ENCODE data around the gene EEF1AKMT4. TPM values are rescaled to one million over a fixed set of nuclear protein-coding genes. Genes with fewer than 3 reads are reported as not detected.

The EEF1AKMT4 gene
- total RNA-seq, 3 donors from 2014 or later = 2.8 to 5.0 (median 3.2) TPM

DNA sequence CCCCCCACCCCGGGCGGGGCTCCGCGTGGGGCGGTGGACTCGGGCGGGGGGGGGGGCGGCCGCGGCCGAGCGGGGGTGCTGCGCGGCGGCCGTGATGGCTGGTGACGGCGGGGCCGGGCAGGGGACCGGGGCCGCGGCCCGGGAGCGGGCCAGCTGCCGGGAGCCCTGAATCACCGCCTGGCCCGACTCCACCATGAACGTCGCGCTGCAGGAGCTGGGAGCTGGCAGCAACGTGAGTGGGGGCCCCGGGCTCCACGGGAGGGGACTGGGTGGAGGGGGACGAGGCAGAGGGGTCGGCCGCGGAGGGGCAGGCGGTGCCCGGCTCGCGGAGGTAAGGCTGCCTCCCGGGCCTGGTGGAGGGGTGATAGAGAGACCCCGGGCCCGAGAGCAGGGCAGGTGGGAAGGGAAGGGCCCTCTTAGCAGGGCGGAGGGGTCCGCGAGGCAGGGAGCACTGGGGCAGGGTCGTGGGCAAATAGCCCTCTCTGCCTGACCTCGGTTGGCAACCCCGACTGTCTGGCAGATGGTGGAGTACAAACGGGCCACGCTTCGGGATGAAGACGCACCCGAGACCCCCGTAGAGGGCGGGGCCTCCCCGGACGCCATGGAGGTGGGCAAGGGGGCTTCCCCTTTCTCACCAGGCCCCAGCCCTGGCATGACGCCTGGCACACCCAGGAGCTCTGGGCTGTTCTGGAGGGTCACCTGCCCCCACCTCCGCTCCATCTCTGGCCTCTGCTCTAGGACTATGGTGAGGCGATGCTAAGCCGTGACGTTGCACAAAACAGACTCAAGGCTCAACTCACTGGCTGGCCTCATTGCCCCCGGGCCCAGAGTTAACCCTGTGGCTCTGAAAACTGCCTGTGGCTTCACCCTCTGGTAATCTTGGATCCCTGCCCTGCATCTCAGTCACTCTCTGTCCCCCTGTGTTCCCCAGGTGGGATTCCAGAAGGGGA lies 26.8 kb downstream of the EEF1AKMT4 start, which contains the start of gene ECE2:
ECE2 (plus strand) TSS at position 62 of the 950 bp plus-strand sequence; CDS start at position 194, 132 bp downstream.
- no peak within 1 kb of the TSS for H3K4me3 ChIP-seq
- DNase-seq (no peak), ATAC-seq (no peak)
- no peaks in the 10 kb centered on the region for H3K9me3 ChIP-seq
- H3K4me1 ChIP-seq (ENCODE audit: low read depth) = no peaks in the 10 kb centered on the region
- intact Hi-C loops (cut with DNase I, micrococcal nuclease) = no loop called here
- H3K36me3 ChIP-seq (ENCODE audit: low read depth) = no peaks in the 10 kb centered on the region
- TF ChIP-seq, protein P1, sequence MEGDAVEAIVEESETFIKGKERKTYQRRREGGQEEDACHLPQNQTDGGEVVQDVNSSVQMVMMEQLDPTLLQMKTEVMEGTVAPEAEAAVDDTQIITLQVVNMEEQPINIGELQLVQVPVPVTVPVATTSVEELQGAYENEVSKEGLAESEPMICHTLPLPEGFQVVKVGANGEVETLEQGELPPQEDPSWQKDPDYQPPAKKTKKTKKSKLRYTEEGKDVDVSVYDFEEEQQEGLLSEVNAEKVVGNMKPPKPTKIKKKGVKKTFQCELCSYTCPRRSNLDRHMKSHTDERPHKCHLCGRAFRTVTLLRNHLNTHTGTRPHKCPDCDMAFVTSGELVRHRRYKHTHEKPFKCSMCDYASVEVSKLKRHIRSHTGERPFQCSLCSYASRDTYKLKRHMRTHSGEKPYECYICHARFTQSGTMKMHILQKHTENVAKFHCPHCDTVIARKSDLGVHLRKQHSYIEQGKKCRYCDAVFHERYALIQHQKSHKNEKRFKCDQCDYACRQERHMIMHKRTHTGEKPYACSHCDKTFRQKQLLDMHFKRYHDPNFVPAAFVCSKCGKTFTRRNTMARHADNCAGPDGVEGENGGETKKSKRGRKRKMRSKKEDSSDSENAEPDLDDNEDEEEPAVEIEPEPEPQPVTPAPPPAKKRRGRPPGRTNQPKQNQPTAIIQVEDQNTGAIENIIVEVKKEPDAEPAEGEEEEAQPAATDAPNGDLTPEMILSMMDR (IDR thresholded peaks at IDR 0.05) = no peak

DNA sequence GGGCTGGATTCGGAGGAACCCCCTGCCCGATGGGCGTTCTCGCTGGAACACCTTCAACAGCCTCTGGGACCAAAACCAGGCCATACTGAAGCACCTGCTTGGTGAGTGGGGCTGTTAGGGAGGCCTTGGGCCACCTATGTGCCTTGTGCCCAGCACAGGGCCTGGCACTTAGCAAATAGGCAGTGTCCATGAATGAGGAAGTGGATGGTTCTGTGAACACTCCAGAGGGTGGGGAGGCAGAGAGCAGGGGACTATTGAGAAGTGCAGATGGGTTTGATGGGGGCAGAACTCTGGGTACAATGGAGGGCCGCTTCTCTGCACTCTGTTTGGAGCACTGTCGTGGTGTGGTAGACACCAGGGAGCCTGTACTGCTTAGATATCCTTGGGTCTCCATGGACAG lies 27.9 kb downstream of the EEF1AKMT4 start:
- Histone ChIP-seq H3K9me3 (no peaks in the 10 kb centered on the region), H3K4me3 (no peak overlapping the region), H3K4me1 (ENCODE audit: low read depth) (no peaks in the 10 kb centered on the region), H3K36me3 (ENCODE audit: low read depth) (no peaks in the 10 kb centered on the region)
- TF ChIP-seq, protein P1 (IDR thresholded peaks at IDR 0.05) = no peak
- DNase-seq = no peak
- intact Hi-C loops (cut with DNase I, micrococcal nuclease) = no loop called here
- no peak for ATAC-seq

DNA sequence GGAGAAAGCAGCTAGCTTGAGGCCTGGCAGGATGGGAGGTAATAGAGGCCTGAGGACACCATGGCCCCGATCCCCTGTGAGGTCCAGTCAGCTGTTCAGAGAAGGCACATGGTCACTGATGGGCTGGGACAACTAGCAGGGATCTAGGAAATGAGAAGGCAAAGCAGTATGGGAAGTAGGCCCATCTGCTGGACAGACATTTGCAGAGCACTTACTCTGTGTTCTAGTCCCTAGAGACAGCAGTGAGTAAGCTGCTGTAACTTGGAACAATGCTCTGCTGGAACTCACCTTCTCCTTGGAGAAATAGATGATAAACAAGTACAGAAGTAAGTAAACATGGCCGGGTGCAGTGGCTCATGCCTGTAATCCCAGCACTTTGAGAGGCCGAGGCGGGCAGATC lies 33.5 kb downstream of the EEF1AKMT4 start:
- DNase-seq (no peak), ATAC-seq (no peak)
- Histone ChIP-seq H3K4me3 (no peak overlapping the region), H3K4me1 (ENCODE audit: low read depth) (no peaks in the 10 kb centered on the region), H3K36me3 (ENCODE audit: low read depth) (no peaks in the 10 kb centered on the region), H3K9me3 (no peaks in the 10 kb centered on the region)
- TF ChIP-seq, protein P1 (IDR thresholded peaks at IDR 0.05) = no peak
- intact Hi-C loops (cut with DNase I, micrococcal nuclease) = loop anchor here in 1 of 2 donors (10.0 kb wide), 1 partner anchor 388 kb away; no protein-coding TSS in a partner anchor

DNA sequence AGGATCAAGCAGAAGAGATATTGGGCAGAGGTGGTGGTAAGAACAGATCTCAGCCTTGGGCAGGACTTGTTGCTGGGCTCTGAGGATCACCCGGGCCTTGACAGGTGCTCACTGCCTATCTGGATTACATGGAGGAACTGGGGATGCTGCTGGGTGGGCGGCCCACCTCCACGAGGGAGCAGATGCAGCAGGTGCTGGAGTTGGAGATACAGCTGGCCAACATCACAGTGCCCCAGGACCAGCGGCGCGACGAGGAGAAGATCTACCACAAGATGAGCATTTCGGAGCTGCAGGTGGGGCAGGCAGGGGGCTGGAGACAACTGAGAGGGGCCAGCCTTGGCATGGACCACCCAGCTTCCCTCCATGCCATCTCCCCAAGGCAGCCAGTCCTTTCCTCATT lies 34.2 kb downstream of the EEF1AKMT4 start:
- no peaks in the 10 kb centered on the region for H3K9me3 ChIP-seq
- intact Hi-C loops (cut with DNase I, micrococcal nuclease) = loop anchor here in 1 of 2 donors (10.0 kb wide), 1 partner anchor 389 kb away; no protein-coding TSS in a partner anchor
- H3K4me3 ChIP-seq = no peak overlapping the region
- DNase-seq (no peak), ATAC-seq (no peak)
- H3K4me1 ChIP-seq (ENCODE audit: low read depth) = no peaks in the 10 kb centered on the region
- TF ChIP-seq, protein P1 (IDR thresholded peaks at IDR 0.05) = no peak
- H3K36me3 ChIP-seq (ENCODE audit: low read depth) = no peaks in the 10 kb centered on the region

DNA sequence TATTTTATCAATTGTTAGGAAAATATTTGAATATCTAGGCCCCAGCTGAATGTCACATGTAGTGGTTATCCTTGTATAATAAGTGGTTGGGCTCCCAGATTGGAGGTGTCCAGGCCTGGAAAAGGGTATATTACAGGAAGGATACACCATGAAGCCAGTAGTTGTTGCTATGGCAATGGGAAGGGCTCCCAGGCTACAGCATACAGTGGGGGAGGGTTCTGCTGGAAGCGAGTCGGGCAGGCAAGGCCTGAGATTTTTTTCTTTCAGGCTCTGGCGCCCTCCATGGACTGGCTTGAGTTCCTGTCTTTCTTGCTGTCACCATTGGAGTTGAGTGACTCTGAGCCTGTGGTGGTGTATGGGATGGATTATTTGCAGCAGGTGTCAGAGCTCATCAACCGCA lies 35.2 kb downstream of the EEF1AKMT4 start:
- H3K4me1 ChIP-seq (ENCODE audit: low read depth) = no peaks in the 10 kb centered on the region
- TF ChIP-seq, protein P1 (IDR thresholded peaks at IDR 0.05) = no peak
- intact Hi-C loops (cut with DNase I, micrococcal nuclease) = loop anchor here in 1 of 2 donors (10.0 kb wide), 1 partner anchor 390 kb away; no protein-coding TSS in a partner anchor
- H3K36me3 ChIP-seq (ENCODE audit: low read depth) = no peaks in the 10 kb centered on the region
- ATAC-seq (peak; percentile 71), DNase-seq (peak in 1 of 3 donors; percentile 27)
- H3K4me3 ChIP-seq = no peak overlapping the region
- no peaks in the 10 kb centered on the region for H3K9me3 ChIP-seq

Data from mucosa of descending colon (tissue), 3 donors.